T follicular helper cell (primary cell): ENCODE results near the gene LYSMD3.

Experiments used
- DNase-seq: peaks from one replicate; pipeline ENCODE4 v3.0.0-alpha.2; 2020; ENCODE audit warnings: low read depth

The LYSMD3 gene

DNA sequence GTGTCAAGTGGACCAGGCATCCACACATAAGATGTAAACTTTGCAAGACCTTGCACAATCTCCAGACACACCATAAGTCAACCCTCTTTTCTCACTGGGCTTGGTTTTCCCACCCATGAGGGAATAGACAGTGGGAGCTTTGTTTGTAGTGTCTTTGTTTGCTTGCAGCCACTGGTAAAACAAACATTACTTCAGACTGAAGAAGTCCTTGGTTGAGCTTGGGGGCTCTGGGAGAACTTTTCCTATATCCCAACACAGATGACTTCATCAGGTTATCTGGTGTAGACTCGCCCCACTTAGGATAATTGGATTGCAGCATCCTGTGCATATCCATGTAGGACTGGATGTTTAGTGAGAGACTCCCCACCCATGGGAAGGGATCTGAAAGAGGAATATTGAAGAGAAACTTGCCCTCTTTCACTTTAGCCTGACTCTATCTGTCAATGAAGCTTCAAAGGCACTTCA is 17.7 kb upstream of the LYSMD3 start:
- no peak for DNase-seq

- DNase-seq, result no peak
Measured at GRCh38 chr5:90546216-90546837, 16.9 kb upstream of the LYSMD3 start.

- DNase-seq, result no peak
Measured at GRCh38 chr5:90545511-90545910, 16.1 kb upstream of the LYSMD3 start.

DNA sequence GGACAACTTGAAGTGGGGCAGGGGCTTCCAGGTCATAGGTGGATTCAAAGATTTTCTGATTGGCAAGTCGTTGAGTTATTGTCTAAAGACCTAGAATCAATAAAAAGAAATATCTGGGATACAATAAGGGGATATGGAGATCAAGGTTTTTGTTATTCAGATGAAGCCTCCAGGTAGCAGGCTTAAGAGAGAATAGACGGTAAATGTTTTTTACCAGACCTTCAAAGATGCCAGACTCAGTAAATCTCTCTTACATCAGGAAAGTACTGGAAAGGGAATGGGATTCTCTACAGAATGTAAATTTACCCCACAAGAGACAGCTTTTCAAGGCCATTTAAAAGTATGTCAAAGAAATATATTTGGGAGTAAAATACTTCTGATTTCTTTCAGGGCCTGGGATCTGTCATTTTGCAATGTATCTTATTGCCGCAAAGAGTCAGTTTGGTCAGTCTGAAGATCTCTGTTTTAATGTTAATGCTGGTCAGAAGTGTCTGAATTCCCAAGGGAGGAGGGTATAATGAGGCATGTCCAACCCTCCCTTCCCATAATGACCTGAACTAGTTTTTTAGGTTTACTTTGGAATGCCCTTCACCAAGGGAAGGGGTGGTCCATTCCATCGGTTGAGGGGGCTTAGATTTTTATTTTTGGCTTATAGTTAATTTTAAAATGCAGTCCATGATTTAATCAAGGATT is 13.6 kb upstream of the LYSMD3 start:
- no peak for DNase-seq

DNA sequence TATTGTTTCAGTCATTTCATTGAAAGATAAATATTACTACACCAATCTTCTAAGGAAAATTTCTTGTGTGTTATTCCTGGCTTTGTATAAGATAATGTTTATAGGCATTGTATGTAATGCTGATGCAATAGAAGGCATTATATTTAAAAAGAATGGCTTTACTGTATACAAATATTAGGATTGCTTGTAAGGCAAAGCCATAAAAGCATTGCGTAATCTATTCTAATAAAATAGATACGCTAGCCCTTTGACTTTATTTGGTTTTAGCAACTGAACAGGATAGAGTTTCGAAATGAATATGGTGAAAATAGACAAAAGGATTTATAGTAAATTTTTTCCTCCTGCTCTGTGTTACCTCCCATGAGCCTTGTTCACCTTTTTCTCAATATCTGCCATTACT is 5.5 kb upstream of the LYSMD3 start:
- no peak for DNase-seq

DNA sequence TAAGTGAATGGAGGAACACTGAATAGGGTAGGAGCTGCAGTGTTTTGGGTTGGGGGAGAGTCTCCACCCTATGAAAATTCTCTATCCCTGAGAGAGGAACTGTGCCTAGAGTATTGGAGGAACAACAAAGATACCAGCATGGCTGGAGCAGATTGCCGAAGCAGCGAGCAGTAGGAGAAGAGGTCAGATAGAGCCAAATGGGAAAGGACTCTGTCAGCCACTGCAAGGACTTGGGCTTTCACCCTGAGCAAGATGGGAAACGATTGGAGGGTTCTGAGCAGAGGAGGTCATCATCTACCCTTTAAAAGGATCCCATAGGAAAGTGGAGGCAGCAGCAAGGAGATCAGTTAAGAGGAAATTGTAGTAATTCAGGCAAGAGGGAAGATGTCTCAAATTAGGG is 4.4 kb upstream of the LYSMD3 start:
- no peak for DNase-seq

GRCh38 chr5:90530736-90531487 is 1.5 kb upstream of the LYSMD3 start:
- DNase-seq, result no peak

DNA sequence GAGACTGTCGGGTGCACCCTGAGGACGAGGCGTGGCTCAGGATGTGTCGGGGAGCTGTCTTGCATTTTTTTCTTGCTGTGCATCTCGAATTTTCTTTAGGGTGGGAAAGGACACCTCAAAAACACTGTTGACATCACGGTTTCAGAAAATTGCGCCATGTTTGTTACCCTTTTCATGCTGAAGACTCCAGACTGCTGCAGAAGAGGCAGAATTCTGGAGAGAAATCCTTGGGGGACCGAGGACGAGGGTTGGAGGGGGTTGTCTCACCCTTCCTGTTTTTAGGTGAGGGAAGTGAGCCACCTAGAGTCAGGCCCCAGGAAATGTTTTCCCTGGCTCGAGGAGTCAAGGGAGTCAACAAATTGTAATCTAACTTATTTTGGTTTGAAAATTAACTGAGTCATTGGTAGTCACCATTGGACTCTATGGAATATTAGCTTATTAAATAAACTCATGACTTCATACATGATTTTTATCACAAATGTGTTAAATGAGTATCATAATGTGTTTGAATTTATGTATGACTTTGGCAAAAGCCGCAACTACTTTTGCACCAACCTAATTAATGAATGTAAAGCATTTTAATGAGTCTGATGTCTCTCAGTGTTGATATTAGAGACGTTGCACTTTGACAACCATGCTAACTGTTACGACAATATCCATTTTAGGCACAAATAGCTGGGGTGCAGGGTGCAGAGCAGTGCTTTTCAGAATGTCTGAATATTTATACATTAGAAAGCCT is 724 bp upstream of the LYSMD3 start:
- peak; percentile 37 for DNase-seq

GRCh38 chr5:90528601-90529193 is 687 bp downstream of the LYSMD3 start:
- peak; percentile 26 for DNase-seq

GRCh38 chr5:90519081-90519480 is 10.3 kb downstream of the LYSMD3 start:
- DNase-seq, result no peak

DNA sequence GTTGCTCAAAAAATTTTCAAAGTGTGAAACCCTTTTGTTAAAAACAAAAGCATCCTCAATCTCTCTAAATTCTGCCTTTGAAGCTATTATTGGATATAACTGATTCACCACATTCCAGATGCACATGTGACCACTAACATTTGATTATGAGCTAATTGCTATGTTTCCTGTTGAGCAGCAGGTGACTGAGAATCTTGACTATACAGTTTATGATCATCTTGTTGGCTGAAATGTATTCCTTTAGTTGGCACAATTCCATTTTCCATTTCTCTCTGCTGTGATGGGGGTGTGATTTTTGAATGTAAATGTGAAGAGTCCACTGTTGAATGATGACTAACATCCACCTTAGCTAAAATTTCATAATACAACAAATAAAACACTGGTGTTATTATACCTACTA is 10.7 kb downstream of the LYSMD3 start:
- no peak for DNase-seq

DNA sequence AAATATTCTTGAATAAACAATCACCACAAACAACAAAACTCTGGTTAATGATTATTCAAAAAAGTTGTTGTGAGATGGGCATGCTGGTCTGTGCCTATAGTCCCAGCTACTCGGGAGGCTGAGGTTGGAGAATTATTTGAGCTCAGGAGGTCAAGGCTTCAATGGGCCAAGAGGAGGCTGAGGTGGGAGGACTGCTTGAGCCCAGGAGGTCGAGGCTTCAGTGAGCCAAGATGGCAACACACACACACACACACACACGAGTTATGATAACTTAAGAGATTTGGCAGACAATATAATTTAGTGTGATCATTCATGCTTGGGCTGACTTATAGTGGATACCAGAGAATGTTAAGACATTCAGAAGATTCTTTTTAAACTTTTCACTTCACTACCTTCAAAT is 14.9 kb downstream of the LYSMD3 start:
- no peak for DNase-seq

DNA sequence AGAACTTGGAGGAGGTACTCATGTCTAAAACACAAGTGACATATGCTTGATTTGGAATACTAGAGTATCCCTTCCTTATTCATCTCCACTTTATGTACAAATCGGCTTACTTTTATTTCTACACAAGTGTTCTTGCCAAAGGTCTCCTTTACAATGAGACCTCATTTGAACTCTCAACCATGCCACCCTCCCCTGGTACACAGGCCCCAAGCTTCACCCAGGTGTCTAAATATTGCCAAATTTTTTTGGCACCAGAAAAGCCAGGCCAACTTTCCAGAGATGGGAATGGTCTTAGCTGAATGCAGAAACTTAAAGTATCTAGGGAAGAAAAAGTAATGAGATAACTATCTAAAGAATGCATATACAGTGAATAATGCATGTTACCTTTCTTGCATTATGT is 18.9 kb downstream of the LYSMD3 start:
- DNase-seq, result no peak

GRCh38 chr5:90506221-90506620 is 23.2 kb downstream of the LYSMD3 start:
- DNase-seq, result no peak

DNA sequence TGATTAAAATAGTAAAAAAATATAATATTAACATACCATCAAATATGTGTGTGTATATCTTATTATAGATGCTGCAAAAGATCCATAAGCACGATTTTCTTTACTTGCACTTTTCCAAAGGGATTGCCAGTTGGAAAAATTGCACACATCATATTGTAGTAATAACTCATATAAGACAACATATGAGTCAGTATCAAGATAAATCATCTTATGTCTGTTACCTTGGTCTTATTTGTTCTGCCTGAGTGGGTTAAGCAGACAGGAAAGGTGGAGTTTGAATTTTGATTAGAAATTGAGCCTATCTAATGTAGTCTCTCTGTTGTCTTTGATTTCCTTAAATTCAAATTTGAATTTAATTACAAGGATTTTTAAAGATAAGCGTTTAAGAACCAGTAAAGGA is 24.6 kb downstream of the LYSMD3 start:
- DNase-seq, result no peak

- no peak for DNase-seq
Measured at GRCh38 chr5:90503596-90503995, 25.8 kb downstream of the LYSMD3 start.

DNA sequence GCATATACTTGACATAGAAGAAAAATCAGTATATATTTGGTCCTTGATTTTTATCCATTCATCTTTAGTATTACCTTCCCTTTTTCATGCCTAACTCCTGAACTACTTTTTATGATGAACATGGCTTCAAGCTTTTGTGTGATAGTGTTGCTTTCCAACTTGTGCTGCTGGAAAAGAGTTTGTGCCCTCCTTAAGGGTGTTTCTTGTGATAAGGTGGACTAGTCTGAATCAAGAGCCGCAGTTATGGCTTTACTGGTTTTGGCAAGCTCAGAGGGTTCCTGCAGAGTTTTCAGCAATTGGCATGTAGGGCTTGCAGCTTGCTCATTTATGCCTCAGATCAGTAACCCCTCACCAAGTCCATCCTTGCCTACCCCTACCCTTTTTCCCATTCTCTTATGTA is 34.2 kb downstream of the LYSMD3 start:
- DNase-seq, result no peak

DNA sequence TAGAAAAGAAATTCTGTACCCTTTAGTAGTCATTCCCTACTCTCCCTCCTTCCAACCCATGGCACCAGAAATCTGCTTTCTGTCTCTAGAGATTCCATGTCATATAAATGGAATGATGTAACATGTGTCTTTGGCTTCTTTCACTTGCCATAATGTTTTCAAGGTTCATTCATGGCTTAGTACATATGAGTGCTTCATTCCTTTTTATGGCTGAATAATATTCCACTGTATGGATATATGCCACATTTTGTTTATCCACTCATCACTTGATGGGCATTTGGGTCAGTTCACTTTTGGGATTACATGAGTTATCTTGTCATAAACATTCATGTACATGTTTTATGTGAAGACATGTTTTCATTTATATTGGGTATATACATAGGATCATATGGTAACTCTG is 35.3 kb downstream of the LYSMD3 start:
- DNase-seq, result no peak

DNA sequence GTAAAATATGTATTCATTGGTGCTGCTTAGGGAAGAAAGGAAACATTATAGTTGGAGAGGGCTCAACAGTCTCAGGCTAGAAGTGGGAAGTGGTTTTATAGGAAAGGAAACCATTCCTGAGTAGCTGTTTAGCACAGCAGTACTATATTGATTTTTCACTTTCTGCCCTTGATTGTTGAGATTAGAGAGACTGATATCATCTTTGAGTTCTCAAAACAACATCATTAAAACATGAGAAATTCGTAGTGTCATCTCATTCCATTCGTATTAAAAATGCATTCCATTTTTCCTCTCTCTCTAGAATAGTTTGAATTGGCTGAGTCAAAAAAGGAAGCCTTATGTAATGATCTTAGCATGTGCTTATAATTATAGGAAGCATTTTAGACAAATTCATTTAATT is 40.6 kb downstream of the LYSMD3 start:
- DNase-seq, result no peak

- no peak for DNase-seq
Measured at GRCh38 chr5:90484540-90484939, 44.8 kb downstream of the LYSMD3 start.

DNA sequence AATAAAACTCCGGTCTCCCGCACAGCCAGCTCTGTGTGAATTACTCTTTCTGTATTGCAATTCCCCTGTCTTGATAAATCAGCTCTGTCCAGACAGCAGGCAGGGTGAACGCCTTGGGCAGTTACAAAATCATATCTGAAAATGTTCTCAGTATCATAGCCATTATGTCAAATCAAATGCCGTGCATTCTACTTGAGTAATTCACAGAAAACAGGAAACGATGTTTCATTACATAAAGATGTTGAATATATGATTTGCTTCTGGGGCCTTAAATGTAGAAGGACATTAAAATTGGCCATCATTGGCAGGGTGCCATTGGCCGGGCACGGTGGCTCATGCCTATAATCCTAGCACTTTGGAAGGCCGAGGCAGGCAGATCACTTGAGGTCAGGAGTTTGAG is 46.2 kb downstream of the LYSMD3 start:
- DNase-seq, result no peak

DNA sequence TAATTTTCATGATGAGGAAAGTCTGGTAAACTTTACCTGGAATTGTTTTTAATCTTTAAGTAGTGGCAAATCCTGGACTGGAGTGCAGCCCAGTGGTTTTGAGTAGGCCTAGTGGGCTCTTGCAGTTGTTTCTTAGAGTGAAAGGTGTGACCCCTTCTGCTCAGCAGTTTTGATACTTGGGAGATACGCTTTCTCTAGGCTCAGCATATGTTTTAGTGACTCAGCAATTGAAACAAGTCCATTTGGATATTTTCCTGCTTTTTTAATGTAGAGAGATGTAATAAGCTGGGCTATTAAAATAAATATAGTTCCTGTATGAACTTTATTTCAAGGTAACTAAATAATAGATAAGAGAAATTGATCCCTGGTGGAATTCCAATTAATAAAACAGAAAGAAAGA is 48.7 kb downstream of the LYSMD3 start:
- DNase-seq, result no peak
